ENCODE measurements around the gene PRTFDC1. TPM values are rescaled to one million over a fixed set of nuclear protein-coding genes. Genes with fewer than 3 reads are reported as not detected.
"Not testable (repeated sequence)": the region's sequence is repeated elsewhere in the genome, so short reads cannot be mapped to it uniquely, and the experiment has no call there.

The PRTFDC1 gene
- total and polyA plus RNA-seq, 5 donors from 2014 or later = 0.37 to 1.6 (median 1.3) TPM; not detected in 2

DNA sequence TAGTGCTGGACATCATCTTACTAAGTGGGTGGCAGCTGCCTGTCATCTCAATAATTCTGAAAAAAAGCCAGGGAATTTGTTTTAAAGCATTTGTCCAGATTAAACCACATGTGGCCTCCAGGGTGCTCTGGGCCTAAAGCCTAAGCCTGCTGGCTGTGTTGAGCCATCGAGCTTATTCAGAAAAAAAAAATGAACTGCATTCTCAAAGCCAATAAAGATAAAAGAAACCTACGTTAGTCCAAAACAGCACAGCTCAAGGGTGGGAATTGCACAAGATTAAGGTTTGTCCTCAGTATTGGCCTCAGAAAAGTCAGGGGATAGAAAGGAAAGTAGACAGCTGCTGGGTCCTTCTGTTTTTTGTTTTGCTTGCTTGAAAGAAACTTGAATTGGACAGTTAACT is 22.6 kb upstream of the PRTFDC1 start:
- no peaks in the 10 kb centered on the region for H3K36me3 ChIP-seq (ENCODE audit: control insufficient read depth, insufficient read depth, low read length)
- no peak overlapping the region for H3K27ac ChIP-seq (ENCODE audit: insufficient read depth, low read length, poor library complexity, severe bottlenecking)
- no peaks in the 10 kb centered on the region for H3K27me3 ChIP-seq (ENCODE audit: control insufficient read depth, insufficient read depth, low read length)
- peaks cover 2% of the 10 kb centered on the region for H3K4me1 ChIP-seq (ENCODE audit: control insufficient read depth, insufficient read depth, low read length, poor library complexity, severe bottlenecking)
- H3K4me3 Mint-ChIP-seq = no peak overlapping the region
- no peaks in the 10 kb centered on the region for H3K36me3 Mint-ChIP-seq
- DNase-seq (no peak), ATAC-seq (ENCODE audit: low read depth in 2 of 2) (no peak)
- H3K27me3 Mint-ChIP-seq = no peaks in the 10 kb centered on the region
- no peak overlapping the region for H3K4me3 ChIP-seq (ENCODE audit: low read depth, low read length)
- peaks cover 0 to 7% (median under 1%) of the 10 kb centered on the region in 4 donors for H3K4me1 Mint-ChIP-seq
- H3K9me3 ChIP-seq (ENCODE audit: control insufficient read depth in 2 of 2, low read length in 2 of 2) = no peaks in the 10 kb centered on the region
- no peak overlapping the region for H3K27ac Mint-ChIP-seq
- peaks cover 0 to 2% (median 0%) of the 10 kb centered on the region in 7 donors for H3K9me3 Mint-ChIP-seq

GRCh38 chr10:24973163-24973562 is 20.8 kb upstream of the PRTFDC1 start:
- DNase-seq = no peak
- no peak for ATAC-seq (ENCODE audit: low read depth in 2 of 2)
- Histone ChIP-seq H3K36me3 (ENCODE audit: control insufficient read depth, insufficient read depth, low read length) (no peaks in the 10 kb centered on the region), H3K27ac (ENCODE audit: insufficient read depth, low read length, poor library complexity, severe bottlenecking) (no peak overlapping the region), H3K4me3 (ENCODE audit: low read depth, low read length) (no peak overlapping the region), H3K9me3 (ENCODE audit: control insufficient read depth in 2 of 2, low read length in 2 of 2) (no peaks in the 10 kb centered on the region), H3K4me1 (ENCODE audit: control insufficient read depth, insufficient read depth, low read length, poor library complexity, severe bottlenecking) (peaks cover 2% of the 10 kb centered on the region), H3K27me3 (ENCODE audit: control insufficient read depth, insufficient read depth, low read length) (no peaks in the 10 kb centered on the region)
- no peaks in the 10 kb centered on the region for H3K36me3 Mint-ChIP-seq
- H3K4me3 Mint-ChIP-seq = no peak overlapping the region
- H3K9me3 Mint-ChIP-seq = no peaks in the 10 kb centered on the region
- H3K27ac Mint-ChIP-seq = no peak overlapping the region
- peaks cover 0 to 7% (median 2%) of the 10 kb centered on the region in 4 donors for H3K4me1 Mint-ChIP-seq
- no peaks in the 10 kb centered on the region for H3K27me3 Mint-ChIP-seq

DNA sequence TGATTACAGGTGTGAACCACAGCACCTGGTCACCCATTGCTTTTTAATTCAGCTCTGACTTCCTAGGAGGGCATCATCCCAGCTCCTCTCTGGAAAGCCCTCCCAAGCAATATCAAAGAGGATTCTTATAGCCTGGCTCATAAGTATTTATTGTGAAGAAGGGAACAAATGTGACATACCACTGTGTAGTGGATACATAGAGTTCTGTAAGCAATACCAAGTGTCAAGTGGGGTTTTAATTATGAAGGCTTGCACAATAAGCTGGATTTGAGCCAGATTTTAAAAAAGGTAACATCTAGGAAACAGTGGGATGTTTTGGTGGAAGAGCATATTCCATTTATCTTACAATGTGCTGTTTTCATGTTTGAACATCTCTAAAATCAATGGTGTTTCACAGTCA is 19.0 kb upstream of the PRTFDC1 start:
- ATAC-seq (ENCODE audit: low read depth in 2 of 2) = no peak
- peaks cover 0 to 3% (median 0%) of the 10 kb centered on the region in 7 donors for H3K9me3 Mint-ChIP-seq

GRCh38 chr10:24969841-24970281 is 17.5 kb upstream of the PRTFDC1 start:
- Mint-ChIP-seq H3K36me3 (no peaks in the 10 kb centered on the region), H3K27me3 (peaks cover 5% of the 10 kb centered on the region), H3K27ac (no peak overlapping the region), H3K4me3 (no peak overlapping the region), H3K4me1 (peaks cover 0 to 7% (median 2%) of the 10 kb centered on the region in 4 donors), H3K9me3 (peaks cover 0 to 3% (median 0%) of the 10 kb centered on the region in 7 donors)
- ATAC-seq (ENCODE audit: low read depth in 2 of 2) = no peak
- Histone ChIP-seq H3K9me3 (ENCODE audit: control insufficient read depth in 2 of 2, low read length in 2 of 2) (no peaks in the 10 kb centered on the region), H3K36me3 (ENCODE audit: control insufficient read depth, insufficient read depth, low read length) (no peaks in the 10 kb centered on the region), H3K27ac (ENCODE audit: insufficient read depth, low read length, poor library complexity, severe bottlenecking) (no peak overlapping the region), H3K4me1 (ENCODE audit: control insufficient read depth, insufficient read depth, low read length, poor library complexity, severe bottlenecking) (peaks cover 2% of the 10 kb centered on the region), H3K27me3 (ENCODE audit: control insufficient read depth, insufficient read depth, low read length) (no peaks in the 10 kb centered on the region), H3K4me3 (ENCODE audit: low read depth, low read length) (no peak overlapping the region)
- DNase-seq = no peak

More for the DNA sequence above, 19.0 kb upstream of the PRTFDC1 start:
- Histone ChIP-seq H3K27ac (ENCODE audit: insufficient read depth, low read length, poor library complexity, severe bottlenecking) (no peak overlapping the region), H3K4me3 (ENCODE audit: low read depth, low read length) (no peak overlapping the region), H3K27me3 (ENCODE audit: control insufficient read depth, insufficient read depth, low read length) (no peaks in the 10 kb centered on the region), H3K4me1 (ENCODE audit: control insufficient read depth, insufficient read depth, low read length, poor library complexity, severe bottlenecking) (peaks cover 2% of the 10 kb centered on the region), H3K36me3 (ENCODE audit: control insufficient read depth, insufficient read depth, low read length) (no peaks in the 10 kb centered on the region), H3K9me3 (ENCODE audit: control insufficient read depth in 2 of 2, low read length in 2 of 2) (no peaks in the 10 kb centered on the region)
- Mint-ChIP-seq H3K36me3 (no peaks in the 10 kb centered on the region), H3K27me3 (no peaks in the 10 kb centered on the region), H3K4me3 (no peak overlapping the region), H3K4me1 (peaks cover 0 to 7% (median 2%) of the 10 kb centered on the region in 4 donors), H3K27ac (no peak overlapping the region)
- no peak for DNase-seq

DNA sequence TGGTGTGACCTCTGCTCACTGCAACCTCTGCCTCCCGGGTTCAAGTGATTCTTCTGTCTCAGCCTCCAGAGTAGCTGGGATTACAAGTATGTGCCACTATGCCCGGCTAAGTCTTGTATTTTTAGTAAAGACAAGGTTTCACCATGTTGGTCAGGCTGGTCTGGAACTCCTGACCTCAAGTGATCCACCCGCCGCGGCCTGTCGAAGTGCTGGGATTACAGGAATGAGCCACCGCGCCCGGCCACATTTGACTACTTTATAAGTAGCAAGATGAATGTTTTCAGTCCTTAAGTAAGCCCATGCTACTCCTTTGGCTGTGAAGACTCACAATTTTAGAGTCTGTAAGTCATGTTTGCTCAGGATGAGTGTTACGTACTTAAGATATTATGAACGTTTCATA is 16.5 kb upstream of the PRTFDC1 start:
- not testable (repeated sequence) for H3K4me1 Mint-ChIP-seq; H3K27me3 Mint-ChIP-seq; H3K4me3 ChIP-seq (ENCODE audit: low read depth, low read length); H3K36me3 Mint-ChIP-seq; H3K9me3 ChIP-seq (ENCODE audit: control insufficient read depth in 2 of 2, low read length in 2 of 2); H3K4me1 ChIP-seq (ENCODE audit: control insufficient read depth, insufficient read depth, low read length, poor library complexity, severe bottlenecking); H3K27ac Mint-ChIP-seq; H3K27me3 ChIP-seq (ENCODE audit: control insufficient read depth, insufficient read depth, low read length); H3K9me3 Mint-ChIP-seq; H3K4me3 Mint-ChIP-seq; H3K36me3 ChIP-seq (ENCODE audit: control insufficient read depth, insufficient read depth, low read length); H3K27ac ChIP-seq (ENCODE audit: insufficient read depth, low read length, poor library complexity, severe bottlenecking); ATAC-seq (ENCODE audit: low read depth in 2 of 2); DNase-seq

DNA sequence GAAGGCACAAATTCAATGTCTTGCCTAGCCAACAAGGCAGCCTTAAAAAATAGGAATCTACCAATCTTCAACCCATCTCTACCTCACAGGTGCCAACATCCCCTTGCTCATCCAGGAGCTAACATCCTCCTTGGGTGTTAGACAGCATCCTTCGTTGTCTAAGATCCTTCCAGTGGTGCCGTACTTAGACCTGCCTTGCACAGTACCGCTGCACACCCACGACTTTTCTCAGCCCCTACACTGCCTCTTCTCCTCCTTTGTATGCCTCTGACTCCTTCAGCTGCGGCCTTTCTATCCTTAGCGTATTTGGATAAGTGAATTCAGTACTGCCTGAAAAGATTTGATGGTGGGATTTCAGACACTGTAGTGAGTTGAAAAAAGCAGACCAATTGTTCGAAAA is 15.9 kb upstream of the PRTFDC1 start:
- ATAC-seq (ENCODE audit: low read depth in 2 of 2) = no peak
- Histone ChIP-seq H3K36me3 (ENCODE audit: control insufficient read depth, insufficient read depth, low read length) (no peaks in the 10 kb centered on the region), H3K4me3 (ENCODE audit: low read depth, low read length) (no peak overlapping the region), H3K9me3 (ENCODE audit: control insufficient read depth in 2 of 2, low read length in 2 of 2) (no peaks in the 10 kb centered on the region), H3K4me1 (ENCODE audit: control insufficient read depth, insufficient read depth, low read length, poor library complexity, severe bottlenecking) (peaks cover 2% of the 10 kb centered on the region), H3K27me3 (ENCODE audit: control insufficient read depth, insufficient read depth, low read length) (no peaks in the 10 kb centered on the region), H3K27ac (ENCODE audit: insufficient read depth, low read length, poor library complexity, severe bottlenecking) (no peak overlapping the region)
- Mint-ChIP-seq H3K4me3 (no peak overlapping the region), H3K27me3 (peaks cover 5% of the 10 kb centered on the region), H3K27ac (no peak overlapping the region), H3K36me3 (no peaks in the 10 kb centered on the region), H3K9me3 (peaks cover 0 to 3% (median 0%) of the 10 kb centered on the region in 7 donors), H3K4me1 (peaks cover 0 to 7% (median 2%) of the 10 kb centered on the region in 4 donors)
- no peak for DNase-seq

- no peak overlapping the region for H3K4me3 Mint-ChIP-seq
- no peak for ATAC-seq (ENCODE audit: low read depth in 2 of 2)
- DNase-seq = no peak
- Histone ChIP-seq H3K4me3 (ENCODE audit: low read depth, low read length) (no peak overlapping the region), H3K4me1 (ENCODE audit: control insufficient read depth, insufficient read depth, low read length, poor library complexity, severe bottlenecking) (peaks cover 2% of the 10 kb centered on the region), H3K9me3 (ENCODE audit: control insufficient read depth in 2 of 2, low read length in 2 of 2) (no peaks in the 10 kb centered on the region), H3K27me3 (ENCODE audit: control insufficient read depth, insufficient read depth, low read length) (no peaks in the 10 kb centered on the region), H3K36me3 (ENCODE audit: control insufficient read depth, insufficient read depth, low read length) (no peaks in the 10 kb centered on the region), H3K27ac (ENCODE audit: insufficient read depth, low read length, poor library complexity, severe bottlenecking) (no peak overlapping the region)
- H3K36me3 Mint-ChIP-seq = no peaks in the 10 kb centered on the region
- H3K27me3 Mint-ChIP-seq = peaks cover 5% of the 10 kb centered on the region
- H3K9me3 Mint-ChIP-seq = peaks cover 0 to 3% (median 0%) of the 10 kb centered on the region in 7 donors
- H3K27ac Mint-ChIP-seq = no peak overlapping the region
- peaks cover 0 to 4% (median 2%) of the 10 kb centered on the region in 4 donors for H3K4me1 Mint-ChIP-seq
Measured at GRCh38 chr10:24966962-24967481, 14.6 kb upstream of the PRTFDC1 start.

- Mint-ChIP-seq H3K4me3 (no peak overlapping the region), H3K27ac (peak overlapping the region in 1 of 3 donors; percentile 22), H3K9me3 (peaks cover 0 to 3% (median 0%) of the 10 kb centered on the region in 7 donors), H3K4me1 (peaks cover 0 to 3% (median under 1%) of the 10 kb centered on the region in 4 donors), H3K27me3 (peaks cover 5% of the 10 kb centered on the region), H3K36me3 (no peaks in the 10 kb centered on the region)
- H3K4me3 ChIP-seq (ENCODE audit: low read depth, low read length) = no peak overlapping the region
- DNase-seq (no peak), ATAC-seq (ENCODE audit: low read depth in 2 of 2) (no peak)
- no peaks in the 10 kb centered on the region for H3K36me3 ChIP-seq (ENCODE audit: control insufficient read depth, insufficient read depth, low read length)
- H3K27ac ChIP-seq (ENCODE audit: insufficient read depth, low read length, poor library complexity, severe bottlenecking) = no peak overlapping the region
- no peaks in the 10 kb centered on the region for H3K9me3 ChIP-seq (ENCODE audit: control insufficient read depth in 2 of 2, low read length in 2 of 2)
- no peaks in the 10 kb centered on the region for H3K4me1 ChIP-seq (ENCODE audit: control insufficient read depth, insufficient read depth, low read length, poor library complexity, severe bottlenecking)
- no peaks in the 10 kb centered on the region for H3K27me3 ChIP-seq (ENCODE audit: control insufficient read depth, insufficient read depth, low read length)
Measured at GRCh38 chr10:24965051-24965450, 12.6 kb upstream of the PRTFDC1 start.
